Measurements from ENCODE around the gene CAPN3.
"Not testable (repeated sequence)": the region's sequence is repeated elsewhere in the genome, so short reads cannot be mapped to it uniquely, and the experiment has no call there.

CAPN3 gene

GRCh38 chr15:42359249-42359648 lies at the start of gene CAPN3:
CAPN3 (plus strand) TSS chr15:42359501; CDS start chr15:42359806, 305 bp downstream.
- no peak for DNase-seq

GRCh38 chr15:42313463-42313862 lies 45.8 kb upstream of the CAPN3 start:
- DNase-seq: no peak

GRCh38 chr15:42314818-42315217 lies 44.5 kb upstream of the CAPN3 start:
- no peak for DNase-seq

DNA sequence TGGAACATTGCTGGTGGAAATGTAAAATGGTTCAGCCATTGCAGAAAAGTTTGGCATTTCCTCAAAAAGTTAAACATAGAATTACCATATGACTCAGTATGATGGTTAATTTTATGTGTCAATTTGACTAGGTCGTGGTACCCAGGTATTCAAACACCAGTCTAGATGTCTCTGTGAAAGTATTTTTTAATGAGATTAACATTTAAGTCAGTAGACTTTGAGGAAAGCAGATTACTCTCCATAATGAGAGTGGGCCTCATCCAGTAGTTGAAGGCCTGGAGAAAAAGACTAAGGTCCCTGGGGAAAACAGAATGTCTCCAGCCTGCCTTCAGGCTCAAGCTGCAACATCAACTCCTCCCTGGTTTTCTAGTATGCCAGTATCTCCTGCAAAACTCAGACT lies 43.8 kb upstream of the CAPN3 start:
- no peak for DNase-seq

GRCh38 chr15:42316282-42316805 lies 43.0 kb upstream of the CAPN3 start:
- DNase-seq: not testable (repeated sequence)

DNA sequence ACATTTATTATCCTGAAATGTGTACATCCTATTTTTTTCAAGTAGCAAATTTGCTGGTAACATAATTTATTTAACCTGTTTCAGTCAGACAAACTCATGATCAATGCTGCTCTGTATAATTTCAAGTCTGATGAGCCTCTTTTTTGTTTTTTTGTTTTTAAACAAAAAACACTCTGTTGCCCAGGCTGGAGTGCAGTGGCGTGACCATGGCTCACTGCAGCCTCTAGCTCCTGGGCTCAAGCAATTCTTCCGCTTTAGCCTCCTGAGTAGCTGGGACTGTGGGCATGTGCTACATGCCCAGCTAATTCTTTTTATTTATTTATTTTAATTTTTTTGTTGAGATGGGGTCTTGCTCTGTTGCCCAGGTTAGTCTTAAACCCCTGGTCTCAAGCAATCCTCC lies 40.1 kb upstream of the CAPN3 start:
- no peak for DNase-seq

GRCh38 chr15:42324308-42324707 lies 35.0 kb upstream of the CAPN3 start:
- no peak for DNase-seq

- DNase-seq: no peak
These were observed 30.1 kb upstream of the CAPN3 start for GRCh38 chr15:42329161-42329560.

DNA sequence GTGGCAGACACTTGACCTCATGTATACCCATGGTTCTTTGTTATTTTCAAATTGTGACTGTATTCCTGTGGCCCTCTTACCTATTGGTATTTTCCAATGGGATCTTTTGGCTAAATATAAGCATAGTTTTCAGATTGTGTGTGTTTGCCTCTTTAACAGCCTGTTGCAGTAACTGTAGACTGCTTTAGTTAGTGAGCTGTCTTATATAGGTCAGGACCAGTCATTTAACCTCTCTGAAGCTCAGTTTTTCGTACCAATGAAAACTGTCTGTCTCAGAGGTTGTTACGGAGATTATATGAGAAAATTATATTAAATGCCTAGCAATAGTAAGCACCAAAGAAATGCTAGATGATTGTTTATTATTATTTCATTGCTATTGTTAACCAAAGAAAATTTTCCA lies 29.3 kb upstream of the CAPN3 start:
- no peak for DNase-seq

- no peak for DNase-seq
These were observed 28.1 kb upstream of the CAPN3 start for GRCh38 chr15:42331235-42331634.

DNA sequence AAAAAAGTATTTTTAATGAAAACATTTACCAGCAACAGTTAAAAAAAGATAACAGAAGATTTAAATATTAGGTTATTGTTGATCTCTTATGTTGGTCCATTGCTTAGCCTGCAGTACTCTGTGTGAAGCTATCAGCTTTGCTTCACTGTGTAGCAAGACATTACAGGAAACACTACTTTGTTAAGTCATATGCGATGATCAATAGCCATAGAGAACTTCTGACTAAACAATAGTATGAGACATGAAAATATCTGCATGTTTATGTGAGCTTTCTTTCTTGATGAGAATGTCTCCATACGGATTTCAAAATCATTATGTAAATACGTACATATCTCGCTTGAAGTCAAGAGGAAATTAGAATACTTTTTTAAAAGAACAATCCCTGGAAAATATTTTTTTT lies 27.0 kb upstream of the CAPN3 start:
- no peak for DNase-seq

- no peak for DNase-seq
These were observed 24.2 kb upstream of the CAPN3 start for GRCh38 chr15:42335074-42335473.

DNA sequence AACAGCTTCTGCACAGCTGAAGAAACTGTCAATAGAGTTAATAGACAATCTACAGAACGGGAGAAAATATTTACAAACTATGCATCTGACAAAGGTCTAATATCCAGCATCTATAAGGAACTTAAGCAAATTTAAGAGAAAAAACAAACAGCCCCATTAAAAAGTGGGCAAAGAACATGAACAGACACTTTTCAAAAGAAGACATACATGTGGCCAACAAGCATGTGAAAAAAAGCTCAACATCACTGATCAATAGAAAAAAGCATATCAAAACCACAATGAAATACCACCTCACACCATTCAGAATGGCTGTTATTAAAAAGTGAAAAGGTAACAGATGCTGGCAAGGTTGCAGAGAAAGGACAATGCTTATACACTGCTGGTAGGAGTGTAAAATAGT lies 22.7 kb upstream of the CAPN3 start:
- DNase-seq: not testable (repeated sequence)

- DNase-seq: not testable (repeated sequence)
These were observed 22.2 kb upstream of the CAPN3 start for GRCh38 chr15:42337104-42337503.

- DNase-seq: no peak
These were observed 20.8 kb upstream of the CAPN3 start for GRCh38 chr15:42338500-42338899.

GRCh38 chr15:42343596-42344232 lies 15.6 kb upstream of the CAPN3 start:
- DNase-seq: no peak

DNA sequence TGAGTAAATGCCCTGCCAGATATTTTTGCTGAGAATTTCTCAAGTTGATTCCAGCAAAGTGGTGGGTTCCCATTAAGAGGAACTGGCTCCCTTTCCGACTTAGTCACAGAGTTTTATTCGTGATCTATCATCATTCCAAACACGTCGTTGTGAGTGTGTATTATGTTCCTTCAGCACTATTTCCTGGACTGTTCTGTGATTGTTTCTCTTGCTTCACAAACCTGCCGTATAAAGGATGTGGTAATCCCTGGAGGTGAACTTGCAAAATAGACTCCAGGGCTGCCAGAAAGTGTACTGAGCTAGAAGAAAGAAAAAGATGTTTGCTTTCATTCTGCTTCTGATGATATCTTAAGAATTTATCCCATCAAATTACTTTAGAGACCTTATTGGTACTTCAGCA lies 14.5 kb upstream of the CAPN3 start:
- no peak for DNase-seq

GRCh38 chr15:42345504-42345903 lies 13.8 kb upstream of the CAPN3 start:
- DNase-seq: no peak

DNA sequence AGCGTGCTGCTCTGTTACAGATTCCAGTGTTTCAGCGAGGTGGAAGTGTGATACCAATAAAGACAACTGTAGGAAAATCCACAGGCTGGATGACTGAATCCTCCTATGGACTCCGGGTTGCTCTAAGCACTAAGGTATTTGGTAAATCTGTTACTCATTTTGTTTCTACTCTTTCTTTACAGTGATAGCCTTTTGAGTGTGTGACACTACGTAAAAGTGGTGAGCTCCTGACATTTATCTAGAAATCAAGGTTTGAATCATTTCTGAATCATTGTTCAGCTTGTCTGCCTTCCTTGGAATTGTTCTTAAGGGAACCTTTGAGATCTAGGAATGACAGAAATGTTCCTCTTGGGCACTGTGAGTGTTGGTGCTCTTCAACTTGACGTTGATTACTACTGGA lies 11.2 kb upstream of the CAPN3 start:
- no peak for DNase-seq

- DNase-seq: no peak
These were observed 10.1 kb upstream of the CAPN3 start for GRCh38 chr15:42349186-42349585.

DNA sequence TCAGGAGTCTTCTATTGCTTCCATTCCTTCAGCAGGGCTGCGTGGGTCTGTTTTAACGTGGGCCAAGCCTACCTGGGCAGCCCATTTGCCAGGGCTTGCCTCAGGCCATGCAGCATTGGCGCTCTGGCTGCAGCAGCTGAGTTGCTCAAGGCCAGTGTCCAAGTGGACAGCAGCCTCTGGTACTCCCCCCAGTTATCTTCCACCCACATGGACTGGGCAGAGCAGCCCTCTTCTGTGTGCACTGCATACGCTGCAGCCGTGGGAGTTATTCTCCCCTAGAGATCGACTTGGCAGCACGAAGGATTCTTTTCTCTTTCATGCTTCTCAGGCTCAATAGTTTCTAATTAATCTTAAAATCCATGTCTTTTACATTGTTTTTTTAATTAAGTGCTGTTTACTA lies 6.9 kb upstream of the CAPN3 start:
- DNase-seq: no peak

DNA sequence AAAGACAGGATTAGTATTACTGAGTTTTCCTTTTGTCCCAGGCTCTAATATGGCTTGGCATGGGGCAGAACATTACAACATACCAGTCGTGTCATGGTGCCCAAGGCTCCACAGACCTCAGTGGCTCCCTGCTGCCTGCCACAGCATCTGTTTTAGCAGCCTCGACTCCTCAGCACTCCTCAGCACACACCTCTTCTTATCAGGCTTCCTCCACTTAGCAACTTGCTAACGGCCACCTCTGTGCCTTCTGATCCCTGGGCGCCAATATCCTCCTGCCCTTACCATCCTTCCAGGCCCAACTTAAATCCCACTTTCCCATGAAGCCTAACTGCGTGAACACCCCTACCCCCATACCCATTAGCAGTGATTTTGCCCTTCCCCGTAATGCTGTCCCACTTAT lies 6.2 kb upstream of the CAPN3 start:
- DNase-seq: no peak

GRCh38 chr15:42354824-42355223 lies 4.5 kb upstream of the CAPN3 start:
- no peak for DNase-seq

GRCh38 chr15:42355291-42355690 lies 4.0 kb upstream of the CAPN3 start:
- no peak for DNase-seq

- DNase-seq: no peak
These were observed 2.5 kb upstream of the CAPN3 start for GRCh38 chr15:42356851-42357250.
